ENCODE results near the gene CCL2.
A peak's percentile ranks its signal among the peaks of the same experiment; 100 is the strongest.

CCL2 gene

DNA sequence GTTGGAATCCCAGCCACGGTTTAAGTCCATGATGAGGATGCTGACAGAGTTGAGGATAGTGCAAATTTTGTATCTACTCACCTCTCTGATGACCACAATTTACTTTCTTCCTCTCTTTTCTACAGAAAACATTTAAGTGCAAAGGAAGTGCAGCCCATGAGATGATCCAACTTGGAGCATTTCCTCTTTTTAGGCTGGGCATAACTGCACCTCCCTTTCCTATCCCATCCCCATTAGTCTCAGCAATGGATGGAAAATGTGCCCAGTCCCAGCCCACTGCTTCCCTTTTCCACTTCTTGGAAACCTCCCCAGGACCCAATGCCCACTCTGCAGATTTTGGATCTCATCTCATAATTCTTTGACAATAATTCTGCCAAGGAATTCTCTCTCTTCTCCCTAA is 47.6 kb downstream of the CCL2 start:
- TF ChIP-seq ZFX (IDR thresholded peaks at IDR 0.05), result no peak
- TF ChIP-seq, protein P1, sequence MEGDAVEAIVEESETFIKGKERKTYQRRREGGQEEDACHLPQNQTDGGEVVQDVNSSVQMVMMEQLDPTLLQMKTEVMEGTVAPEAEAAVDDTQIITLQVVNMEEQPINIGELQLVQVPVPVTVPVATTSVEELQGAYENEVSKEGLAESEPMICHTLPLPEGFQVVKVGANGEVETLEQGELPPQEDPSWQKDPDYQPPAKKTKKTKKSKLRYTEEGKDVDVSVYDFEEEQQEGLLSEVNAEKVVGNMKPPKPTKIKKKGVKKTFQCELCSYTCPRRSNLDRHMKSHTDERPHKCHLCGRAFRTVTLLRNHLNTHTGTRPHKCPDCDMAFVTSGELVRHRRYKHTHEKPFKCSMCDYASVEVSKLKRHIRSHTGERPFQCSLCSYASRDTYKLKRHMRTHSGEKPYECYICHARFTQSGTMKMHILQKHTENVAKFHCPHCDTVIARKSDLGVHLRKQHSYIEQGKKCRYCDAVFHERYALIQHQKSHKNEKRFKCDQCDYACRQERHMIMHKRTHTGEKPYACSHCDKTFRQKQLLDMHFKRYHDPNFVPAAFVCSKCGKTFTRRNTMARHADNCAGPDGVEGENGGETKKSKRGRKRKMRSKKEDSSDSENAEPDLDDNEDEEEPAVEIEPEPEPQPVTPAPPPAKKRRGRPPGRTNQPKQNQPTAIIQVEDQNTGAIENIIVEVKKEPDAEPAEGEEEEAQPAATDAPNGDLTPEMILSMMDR (conservative IDR thresholded peaks at IDR 0.05), result no peak
- no peak overlapping the region for H3K27ac ChIP-seq

DNA sequence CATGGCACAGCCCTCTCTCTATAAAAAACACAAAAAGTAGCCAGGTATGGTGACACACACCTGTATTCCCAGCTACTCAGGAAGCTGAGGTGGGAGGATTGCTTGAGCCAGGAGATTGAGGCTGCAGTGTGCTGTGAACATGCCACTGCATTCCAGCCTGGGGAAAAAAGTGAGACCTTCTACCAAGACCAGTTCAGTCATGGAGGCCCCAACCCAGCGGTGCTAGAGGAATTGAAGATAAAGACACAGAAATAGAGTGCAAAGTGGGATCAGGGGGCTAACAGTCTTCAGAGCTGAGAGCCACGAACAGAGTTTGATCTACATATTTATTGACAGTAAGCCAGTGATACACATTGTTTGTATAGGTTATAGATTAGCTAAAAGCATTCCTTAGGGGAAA is 48.5 kb downstream of the CCL2 start:
- TF ChIP-seq, protein P1 (conservative IDR thresholded peaks at IDR 0.05), result no peak
- TF ChIP-seq ZFX (IDR thresholded peaks at IDR 0.05), result no peak
- no peak overlapping the region for H3K27ac ChIP-seq

DNA sequence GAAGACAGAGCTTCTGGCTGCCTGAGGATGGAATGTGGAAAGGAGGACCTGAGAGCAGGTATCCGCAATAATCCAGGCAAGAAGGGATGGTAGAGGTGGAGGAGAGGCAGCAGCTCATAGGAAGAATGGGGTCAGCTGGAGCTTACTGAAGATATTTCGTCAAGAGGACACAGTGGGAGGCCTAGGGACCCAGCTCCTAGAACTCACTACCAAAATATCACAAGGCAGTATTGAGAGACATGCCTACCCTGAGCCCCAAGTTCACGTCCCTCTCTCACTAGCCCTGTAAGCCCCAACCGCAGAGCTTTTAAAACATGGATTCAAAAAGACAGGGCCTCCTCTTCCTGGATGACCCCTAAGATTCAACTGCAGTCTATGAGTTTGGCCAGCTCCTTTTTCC is 50.0 kb downstream of the CCL2 start:
- no peak for TF ChIP-seq ZFX (IDR thresholded peaks at IDR 0.05)
- TF ChIP-seq, protein P1 (conservative IDR thresholded peaks at IDR 0.05), result no peak
- H3K27ac ChIP-seq, result no peak overlapping the region

DNA sequence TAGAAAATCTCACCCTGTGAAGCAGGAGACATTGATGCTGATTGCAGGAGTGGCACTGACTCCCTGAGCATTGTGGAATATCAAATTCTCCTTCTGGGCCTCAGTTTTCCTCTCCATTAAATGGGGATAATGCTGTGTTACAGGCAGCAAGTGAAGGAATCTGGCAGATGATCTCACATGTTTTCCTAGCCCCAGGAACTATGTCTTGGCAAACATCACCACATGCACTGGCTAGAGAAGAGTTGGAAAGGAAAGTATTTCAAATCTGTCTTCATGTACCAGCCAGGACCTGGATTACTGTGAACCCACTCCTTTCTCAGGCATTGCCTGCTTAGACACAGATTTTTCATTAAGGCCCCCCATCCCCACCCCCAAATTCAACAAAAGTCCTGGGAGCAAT is 50.5 kb downstream of the CCL2 start:
- TF ChIP-seq, protein P1 (conservative IDR thresholded peaks at IDR 0.05), result no peak
- TF ChIP-seq ZFX (IDR thresholded peaks at IDR 0.05), result no peak
- H3K27ac ChIP-seq, result no peak overlapping the region

DNA sequence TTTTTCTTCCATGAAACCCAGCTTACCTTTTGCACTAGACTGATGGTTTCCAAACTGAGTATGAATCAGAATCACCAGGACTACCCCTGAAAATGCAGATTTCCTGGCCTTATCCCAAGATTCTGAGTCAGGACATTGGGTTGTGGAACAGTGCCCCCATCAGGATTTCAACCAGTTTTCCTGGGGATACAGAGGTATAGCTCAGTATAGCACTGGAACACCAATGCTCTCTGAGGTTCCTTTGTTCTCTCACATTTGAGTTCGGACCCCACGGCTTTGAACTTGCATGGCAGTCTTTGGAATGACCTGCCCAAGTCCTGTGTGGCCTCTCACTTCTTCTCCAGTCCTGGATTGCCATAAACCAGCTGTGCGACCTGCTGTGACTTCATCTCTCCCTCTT is 51.4 kb downstream of the CCL2 start:
- TF ChIP-seq ZFX (IDR thresholded peaks at IDR 0.05), result no peak
- TF ChIP-seq, protein P1 (conservative IDR thresholded peaks at IDR 0.05), result peak; percentile 30
- H3K27ac ChIP-seq, result no peak overlapping the region
